SH-SY5Y (cell line): ENCODE measurements around the gene FAM13A.

Experiments used
- GATA2 ChIP-seq: IDR thresholded peaks from 2 replicates; pipeline ENCODE4 v1.6.1; 2011; ENCODE audit warnings: mild to moderate bottlenecking, low read depth, low read length
- GATA3 ChIP-seq: IDR thresholded peaks from 2 replicates; pipeline ENCODE4 v1.6.1; 2011; ENCODE audit warnings: low read depth, mild to moderate bottlenecking, low read length, moderate library complexity

The FAM13A gene

DNA sequence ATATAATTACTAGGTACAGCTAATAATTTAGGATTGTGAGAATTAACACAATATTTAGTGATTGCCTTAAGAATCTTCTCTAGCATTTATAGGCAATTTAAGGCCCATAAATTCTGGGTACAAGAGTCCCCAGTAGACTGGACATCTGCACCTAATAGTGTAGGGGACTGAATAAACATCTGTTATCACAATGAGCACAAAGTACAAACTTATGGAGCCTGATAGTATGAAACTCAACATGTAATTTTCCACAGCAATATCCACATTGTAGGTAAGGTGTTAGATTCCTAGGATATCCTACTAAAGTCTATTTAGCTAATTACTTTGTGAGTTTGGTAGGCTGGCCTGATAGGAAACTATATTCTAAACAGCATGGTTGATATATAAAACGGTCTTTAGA lies 178.3 kb downstream of the FAM13A start:
- TF ChIP-seq GATA3 (no peak), GATA2 (no peak)

DNA sequence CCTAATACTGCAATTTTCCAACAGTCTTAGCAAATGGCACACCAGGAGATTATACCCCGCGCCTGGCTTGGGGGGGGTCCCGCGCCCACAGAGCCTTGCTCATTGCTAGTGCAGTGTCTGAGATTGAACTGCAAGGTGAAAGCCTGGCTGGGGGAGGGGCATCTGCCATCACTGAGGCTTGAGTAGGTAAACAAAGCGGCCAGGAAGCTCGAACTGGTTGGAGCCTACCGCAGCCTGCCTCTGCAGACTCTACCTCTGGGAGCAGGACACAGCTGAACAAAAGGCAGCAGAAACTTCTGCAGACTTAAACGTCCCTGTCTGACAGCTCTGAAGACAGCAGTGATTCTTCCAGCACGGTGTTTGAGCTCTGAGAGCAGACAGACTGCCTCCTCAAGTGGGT lies 186.6 kb downstream of the FAM13A start:
- TF ChIP-seq GATA3: no peak
- TF ChIP-seq GATA2: no peak

DNA sequence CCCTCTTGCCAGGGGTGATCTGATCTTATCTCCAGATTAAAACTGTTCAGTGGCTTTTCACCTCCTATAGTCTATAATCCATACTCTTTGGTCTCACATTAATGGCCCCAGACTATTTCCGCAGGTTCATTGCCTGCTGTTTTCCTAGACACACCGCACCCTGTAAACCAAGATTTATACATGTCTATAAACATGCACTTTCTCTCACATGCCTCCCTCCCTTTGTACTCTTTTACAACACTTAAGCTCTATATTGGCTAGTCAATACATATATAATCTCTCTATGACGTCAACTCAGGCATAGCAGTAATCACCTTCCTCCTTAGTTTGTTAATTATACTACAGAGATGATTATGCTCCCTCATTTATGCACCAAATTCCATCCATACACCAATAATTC lies 188.5 kb downstream of the FAM13A start:
- no peak for TF ChIP-seq GATA2
- TF ChIP-seq GATA3: no peak

DNA sequence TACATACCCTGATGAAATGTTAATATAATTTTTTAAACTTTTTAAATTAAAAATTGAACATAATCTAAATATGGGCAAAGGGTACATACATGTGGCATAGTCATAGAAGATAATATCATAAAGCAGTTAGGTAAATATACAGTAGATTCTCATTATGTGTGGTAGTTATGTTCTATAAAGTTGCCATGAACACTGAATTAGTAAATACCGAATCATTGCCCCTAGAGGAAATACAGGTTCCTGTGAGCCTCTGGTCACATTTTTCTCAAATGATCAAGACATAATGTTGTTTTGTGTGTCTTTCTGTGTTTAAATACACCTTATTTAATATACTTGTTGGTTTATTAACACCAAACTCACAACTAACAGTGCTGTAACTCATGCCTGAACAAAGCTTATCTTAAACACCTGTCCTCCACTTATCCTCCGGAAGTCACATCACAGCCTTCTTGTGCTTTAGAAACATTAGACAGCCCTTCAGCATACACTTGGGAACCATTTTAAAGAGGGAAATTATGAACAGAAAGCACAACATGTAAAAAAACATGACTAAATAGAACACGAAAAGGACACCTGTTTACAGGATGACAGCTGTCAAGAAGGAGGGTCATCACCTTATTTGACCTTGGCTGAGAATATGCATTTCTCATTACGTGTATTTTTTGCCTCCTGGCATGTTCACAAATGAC lies 190.0 kb downstream of the FAM13A start:
- TF ChIP-seq GATA2: no peak
- TF ChIP-seq GATA3: no peak

DNA sequence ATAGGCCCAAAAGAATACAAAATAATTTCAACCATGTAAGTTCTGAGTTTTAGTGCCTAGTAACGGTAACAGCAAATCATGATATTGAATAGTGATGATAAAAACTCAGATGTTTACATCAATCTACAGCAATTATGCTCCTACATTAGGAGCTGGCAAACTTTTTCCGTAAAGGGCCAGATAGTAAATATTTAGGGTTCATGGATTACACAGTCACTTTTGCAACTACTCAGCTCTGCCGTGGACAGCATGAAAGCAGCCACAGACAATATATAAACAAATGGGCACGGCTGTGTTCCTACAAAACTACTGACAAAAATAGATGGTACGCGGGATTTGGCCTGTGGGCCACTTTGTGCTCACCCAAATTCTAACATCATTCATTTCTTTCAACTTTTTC lies 191.5 kb downstream of the FAM13A start:
- no peak for TF ChIP-seq GATA3
- no peak for TF ChIP-seq GATA2

DNA sequence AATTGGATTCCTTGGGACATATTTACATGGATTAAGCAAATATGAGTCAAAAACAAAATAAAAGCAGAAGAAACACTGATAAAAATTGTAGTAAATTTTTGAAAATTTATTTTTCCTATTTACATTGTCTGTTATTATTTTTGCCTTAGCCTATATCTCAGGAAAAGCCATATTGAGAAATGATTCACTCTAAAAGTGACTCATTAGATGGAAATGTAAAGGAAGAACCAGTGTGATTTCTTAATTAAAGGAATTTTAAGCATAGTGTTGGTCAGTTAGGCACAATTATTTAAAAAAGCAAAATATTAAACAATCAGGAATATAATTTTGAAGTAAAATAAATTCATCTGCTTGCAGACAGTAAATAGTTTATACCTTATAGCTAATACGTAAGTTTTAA lies 191.9 kb downstream of the FAM13A start:
- TF ChIP-seq GATA3: no peak
- no peak for TF ChIP-seq GATA2

DNA sequence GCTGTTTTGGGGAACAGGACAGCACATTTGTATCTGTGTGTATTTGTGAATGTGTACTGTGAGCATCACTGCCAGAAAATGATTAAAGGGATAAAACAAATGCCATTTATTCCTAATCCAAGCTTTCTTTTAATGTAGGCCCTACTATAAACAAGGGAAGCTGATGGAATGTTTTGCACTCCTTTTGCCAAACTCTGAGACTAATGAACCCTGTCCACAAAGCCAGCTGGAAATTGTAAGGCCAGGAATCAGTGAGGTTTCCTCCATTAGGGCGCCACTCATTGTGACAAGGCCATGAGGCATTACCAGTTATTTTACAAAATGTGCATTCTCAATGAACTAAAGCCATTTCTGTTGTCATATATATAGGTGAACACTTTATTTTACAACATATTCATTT lies 196.4 kb downstream of the FAM13A start:
- TF ChIP-seq GATA3 (no peak), GATA2 (no peak)

DNA sequence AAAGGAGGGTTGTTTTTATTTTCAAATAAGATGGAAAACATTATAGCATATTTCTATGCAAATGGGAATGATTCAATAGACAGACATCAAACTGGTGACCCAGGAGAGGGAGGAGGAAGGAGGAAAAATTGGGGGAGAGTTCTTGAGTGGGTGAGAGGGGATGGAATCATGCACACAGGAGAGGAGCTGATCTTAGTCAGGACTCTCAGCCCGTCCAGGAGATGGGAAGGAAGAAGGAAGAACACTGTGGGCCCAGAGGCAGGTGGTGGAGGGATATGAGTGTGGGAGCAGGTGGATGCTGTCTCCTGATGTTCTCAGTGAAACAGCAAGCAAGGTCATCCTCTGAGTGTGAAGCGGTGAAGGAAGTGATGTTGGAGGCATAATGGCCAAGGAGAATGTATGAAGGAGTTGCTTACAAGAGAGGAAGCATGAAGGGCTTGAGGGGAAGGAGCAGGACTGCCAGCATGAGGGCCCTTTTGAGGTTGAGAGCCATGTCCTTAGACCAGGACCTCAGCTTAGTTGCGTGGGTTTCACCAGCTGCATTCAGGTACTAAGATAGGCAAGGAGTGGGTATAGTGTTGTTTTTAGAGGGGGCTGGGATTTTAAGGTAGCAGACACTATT lies 197.7 kb downstream of the FAM13A start:
- TF ChIP-seq GATA2: no peak
- TF ChIP-seq GATA3: no peak

DNA sequence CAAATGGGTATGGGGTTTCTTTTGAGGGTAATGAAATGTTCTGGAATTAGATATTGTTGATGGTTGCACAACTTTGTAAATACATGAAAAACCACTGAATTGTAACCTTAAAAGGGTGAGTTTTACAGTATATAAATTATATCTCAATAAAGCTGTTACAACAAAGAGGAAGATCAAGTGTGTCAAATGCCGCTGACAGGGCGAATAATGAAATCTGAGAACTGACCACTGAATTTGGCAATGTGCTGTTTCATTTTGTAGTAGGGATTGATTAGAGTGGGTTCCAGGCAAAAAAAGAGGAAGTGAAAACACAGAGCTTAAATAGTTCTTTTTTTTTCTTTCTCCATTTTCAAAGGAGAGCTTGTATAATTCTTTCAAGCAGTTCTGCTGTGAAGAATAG lies 198.2 kb downstream of the FAM13A start:
- no peak for TF ChIP-seq GATA2

DNA sequence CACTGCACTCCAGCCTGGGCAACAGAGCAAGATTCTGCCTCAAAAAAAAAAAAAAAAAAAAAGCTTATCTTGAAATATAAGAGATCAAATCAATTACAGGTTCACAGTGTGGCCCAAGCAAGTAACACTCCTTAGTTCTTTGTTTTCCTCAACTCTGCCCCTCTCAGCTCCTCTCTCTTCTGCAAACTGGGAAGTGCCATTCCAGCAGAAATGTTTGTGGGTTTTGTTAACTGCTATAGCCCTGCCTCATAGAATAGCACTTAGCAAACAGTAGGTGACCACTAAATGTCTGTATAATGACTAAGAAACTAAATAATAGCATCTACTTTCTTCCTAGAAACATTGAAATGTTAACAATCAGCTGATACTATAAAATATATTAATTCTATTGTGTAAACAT lies 199.4 kb downstream of the FAM13A start:
- TF ChIP-seq GATA2 (no peak), GATA3 (no peak)

DNA sequence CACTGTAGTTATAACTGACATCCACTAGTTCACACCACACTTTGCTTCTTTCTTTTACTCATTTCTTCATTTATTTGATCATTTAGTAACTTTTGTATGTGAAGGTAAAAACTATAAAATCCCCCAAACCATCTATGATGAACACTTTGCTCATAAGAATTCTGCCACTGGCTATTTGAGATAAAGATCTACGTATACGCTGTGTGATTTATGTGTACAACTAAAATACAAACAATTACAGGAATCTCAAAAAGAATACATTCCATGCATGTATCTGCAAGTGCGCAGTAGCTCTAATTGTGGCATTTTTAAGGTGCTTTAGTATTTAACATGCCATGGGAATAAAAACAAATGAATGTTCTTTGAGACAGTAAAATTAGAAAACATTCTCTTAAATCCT lies 202.5 kb downstream of the FAM13A start:
- TF ChIP-seq GATA2: no peak
- TF ChIP-seq GATA3: no peak

DNA sequence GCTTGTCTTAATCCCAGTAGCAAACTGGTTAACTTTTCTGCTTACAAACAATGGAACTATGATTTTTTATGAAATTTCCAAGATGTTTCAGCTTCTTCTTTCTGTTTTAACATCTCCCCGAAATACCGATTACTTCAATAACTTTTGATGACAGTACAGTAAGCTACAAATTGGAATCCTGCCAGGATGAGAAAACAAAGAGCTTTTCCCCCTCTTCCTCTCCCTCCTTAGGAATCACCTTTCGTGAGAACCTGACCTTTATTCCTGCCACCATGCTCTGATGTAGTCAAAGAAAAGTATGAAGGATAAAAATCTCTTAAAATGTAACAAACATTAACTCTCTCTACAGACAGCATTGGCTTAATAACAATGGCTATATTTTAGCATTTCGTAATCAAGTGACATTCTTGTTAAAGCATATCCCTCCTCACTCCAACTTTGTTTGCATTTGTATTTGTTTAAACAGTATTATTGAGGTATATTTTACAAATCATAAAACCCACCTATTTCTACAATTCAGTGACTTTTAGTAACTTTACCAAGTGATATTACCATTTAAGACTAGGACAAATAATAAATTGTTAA lies 210.7 kb downstream of the FAM13A start:
- no peak for TF ChIP-seq GATA2
- no peak for TF ChIP-seq GATA3

DNA sequence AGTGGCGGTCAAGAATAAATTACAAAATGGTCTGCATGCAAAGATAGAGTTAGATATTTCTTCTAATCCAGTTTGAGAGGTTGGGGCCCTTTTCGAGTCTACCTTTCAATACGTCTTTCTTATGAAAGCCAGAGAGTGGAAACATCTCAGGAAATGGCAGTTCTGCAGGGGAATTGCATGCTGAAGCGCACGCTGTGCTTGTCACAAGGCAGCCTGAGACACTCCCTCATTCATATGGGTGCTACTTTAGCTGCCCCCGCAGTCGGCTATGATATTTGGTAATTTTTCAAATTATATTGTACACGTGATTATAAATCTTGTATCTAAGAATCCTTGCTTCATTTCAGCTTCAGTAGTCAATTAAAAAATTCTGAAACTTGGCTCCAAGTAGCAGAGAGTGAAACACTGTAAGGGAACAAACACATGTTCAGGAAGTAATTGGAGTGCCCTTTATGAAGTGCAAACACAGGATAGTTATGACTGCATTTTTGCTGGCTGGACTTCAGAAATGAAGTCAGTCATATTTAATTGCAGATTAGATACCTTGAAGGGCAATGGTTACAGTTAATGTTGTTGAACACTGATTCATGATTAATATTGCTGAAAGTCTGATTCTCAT lies 213.8 kb downstream of the FAM13A start:
- TF ChIP-seq GATA3 (no peak), GATA2 (no peak)

DNA sequence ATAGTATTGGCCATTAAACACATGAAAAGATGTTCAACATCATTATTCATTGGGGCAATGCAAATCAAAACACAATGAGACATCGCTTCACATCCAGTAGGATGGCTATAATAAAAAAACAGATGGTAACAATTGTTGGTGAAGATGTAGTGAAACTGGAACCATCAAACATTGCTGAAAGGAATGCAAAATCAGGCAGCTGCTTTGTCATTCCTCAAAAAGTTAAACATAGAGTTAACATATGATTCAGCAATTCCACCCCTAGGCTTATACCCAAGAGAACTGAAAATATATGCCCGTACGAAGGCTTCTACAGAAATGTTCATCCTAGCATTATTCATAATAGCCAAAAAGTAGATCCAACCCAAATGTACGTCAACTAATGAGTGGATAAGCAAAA lies 215.3 kb downstream of the FAM13A start:
- TF ChIP-seq GATA2: no peak
- no peak for TF ChIP-seq GATA3

DNA sequence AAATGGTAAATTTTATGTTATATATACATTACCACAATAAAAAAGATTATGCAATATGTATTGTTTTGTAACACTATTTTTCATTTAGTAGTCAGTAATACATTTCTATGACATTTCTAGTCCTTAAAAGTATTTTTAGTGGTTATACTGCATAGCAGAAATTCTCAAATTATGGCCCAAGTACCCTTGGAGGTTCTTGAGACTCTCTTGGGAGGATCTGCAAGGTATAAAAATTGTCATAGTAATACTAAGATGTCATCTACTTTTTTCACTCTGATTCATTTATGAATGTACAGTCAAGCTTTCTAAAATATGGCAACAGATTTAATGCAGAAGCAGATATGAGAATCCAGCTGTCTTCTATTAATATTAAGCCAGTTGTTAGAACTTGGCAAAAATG lies 220.8 kb downstream of the FAM13A start:
- no peak for TF ChIP-seq GATA3
- TF ChIP-seq GATA2: no peak

DNA sequence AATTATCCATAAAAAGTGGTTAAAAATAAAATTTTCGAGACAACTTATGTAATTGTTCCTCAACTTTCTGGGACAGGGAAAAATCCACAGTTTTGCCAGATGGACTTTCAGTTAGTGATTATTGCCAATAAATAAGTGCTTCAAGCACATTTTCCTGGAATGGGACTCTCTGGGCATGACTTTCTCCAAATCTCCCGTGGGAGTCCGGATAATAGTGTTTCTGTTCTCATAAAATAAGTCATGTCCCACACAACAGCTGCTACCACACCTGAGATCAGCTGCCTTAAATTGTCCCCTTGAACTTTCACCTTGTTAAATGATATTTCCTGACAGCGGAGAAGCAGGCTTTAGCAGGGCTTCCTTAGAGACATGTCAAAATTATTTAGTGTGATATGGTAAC lies 226.0 kb downstream of the FAM13A start:
- TF ChIP-seq GATA3: no peak
- no peak for TF ChIP-seq GATA2
